A673 (cell line): ENCODE measurements around the gene SHFL. TPM values are rescaled to one million over a fixed set of nuclear protein-coding genes. Genes with fewer than 3 reads are reported as not detected.

Source experiments
- BruUV-seq: library from RNA; stranded (reverse); fragments of 400-500 nt; replicated peaks from 2 replicates; lab custom pipeline; 2021; lab: Mats Ljungman, UMichigan
- CTCF ChIA-PET: fragments of 300-600 bp; sonication (Branson Sonifier 250); formaldehyde crosslinking; loops from one replicate; lab custom pipeline; 2022; ENCODE audit warnings: antibody characterized with exemption; lab: Charles Lee
- POLR2A ChIA-PET: fragments of 300-600 bp; sonication (Branson Sonifier 250); formaldehyde crosslinking; loops from one replicate; lab custom pipeline; 2022; ENCODE audit warnings: antibody characterized with exemption; ENCODE audit not compliant: low non-redundant PET; lab: Charles Lee
- DNase-seq: peaks from one replicate; pipeline ENCODE4 v3.0.0-alpha.2; 2015; ENCODE audit warnings: low spot score
- H3K27ac ChIP-seq: fragments of 200-600 bp; sonication (generic); 2 replicates; pipeline ENCODE4 v1.5.1; 2016; ENCODE audit warnings: mixed run types, low read depth, mild to moderate bottlenecking, mixed read lengths, antibody characterized with exemption, low read length; ENCODE audit not compliant: poor library complexity, severe bottlenecking
- H3K27me3 ChIP-seq: fragments of 200-600 bp; sonication (generic); replicated peaks from 2 replicates; pipeline ENCODE4 v1.6.1; 2017; ENCODE audit warnings: mixed run types, low read depth, mild to moderate bottlenecking, mixed read lengths, antibody characterized with exemption, low read length; ENCODE audit not compliant: insufficient read depth, poor library complexity
- H3K36me3 ChIP-seq: fragments of 200-600 bp; sonication (generic); 2 replicates; pipeline ENCODE4 v1.6.1; 2016; ENCODE audit warnings: mixed run types, mild to moderate bottlenecking, mixed read lengths, antibody characterized with exemption, low read length; ENCODE audit not compliant: insufficient read depth, poor library complexity, severe bottlenecking
- H3K4me1 ChIP-seq: fragments of 200-600 bp; sonication (generic); 2 replicates; pipeline ENCODE4 v1.6.1; 2017; ENCODE audit warnings: mixed run types, mild to moderate bottlenecking, mixed read lengths, antibody characterized with exemption, low read length; ENCODE audit not compliant: insufficient read depth, poor library complexity, severe bottlenecking
- H3K4me3 ChIP-seq: fragments of 200-600 bp; sonication (generic); 2 replicates; pipeline ENCODE4 v1.5.1; 2016; ENCODE audit warnings: low read depth, mixed run types, mild to moderate bottlenecking, mixed read lengths, low read length; ENCODE audit not compliant: poor library complexity, severe bottlenecking
- H3K9me3 ChIP-seq: fragments of 200-600 bp; sonication (generic); 2 replicates; pipeline ENCODE4 v1.6.1; 2016; ENCODE audit warnings: mixed run types, low read depth, mild to moderate bottlenecking, mixed read lengths, antibody characterized with exemption, low read length; ENCODE audit not compliant: poor library complexity, severe bottlenecking
- CTCF ChIP-seq: fragments of 300-800, 200-600 bp; sonication (generic); conservative IDR thresholded peaks from 2 replicates; pipeline ENCODE4 v1.5.1; 2017; ENCODE audit warnings: low read depth, mild to moderate bottlenecking, antibody characterized with exemption, low read length, moderate library complexity, mixed read lengths
- EZH2 ChIP-seq: fragments of 200-600 bp; sonication (generic); IDR thresholded peaks from 2 replicates; pipeline ENCODE4 v1.6.1; 2017; ENCODE audit warnings: borderline replicate concordance, low read depth, mild to moderate bottlenecking, mixed read lengths, antibody characterized with exemption, low read length; ENCODE audit not compliant: poor library complexity, severe bottlenecking
- intact Hi-C: fragments of 100-400 bp; cut with micrococcal nuclease; formaldehyde crosslinking; loops from one replicate; pipeline ENCODE4 v1.10.0; 2022; ENCODE audit not compliant: unreplicated experiment
- total RNA-seq: library from RNA; stranded (reverse); gene quantifications from 2 replicates; pipeline ENCODE4 v1.2.3, GENCODE V29; 2021

Gene SHFL
- total RNA-seq, 1 experiment from 2014 or later = 15.2 TPM

- no TSS peak for BruUV-seq
- TF ChIP-seq EZH2 (no peak), CTCF (no peak)
- CTCF ChIA-PET = no interaction called here
- Histone ChIP-seq H3K27ac (no peak overlapping the region), H3K9me3 (no peaks in the 10 kb centered on the region), H3K4me3 (no peak overlapping the region), H3K4me1 (peaks cover 20% of the 10 kb centered on the region), H3K36me3 (peaks cover 29% of the 10 kb centered on the region), H3K27me3 (no peaks in the 10 kb centered on the region)
- no peak for DNase-seq
- intact Hi-C loops = no loop called here
- POLR2A ChIA-PET = no interaction called here
These were observed 18.8 kb downstream of the SHFL start for GRCh38 chr19:10104665-10105508.

- TF ChIP-seq EZH2 (no peak), CTCF (no peak)
- Histone ChIP-seq H3K4me3 (peak overlapping the region; percentile 74), H3K9me3 (no peaks in the 10 kb centered on the region), H3K4me1 (peaks cover 20% of the 10 kb centered on the region), H3K36me3 (peaks cover 36% of the 10 kb centered on the region), H3K27me3 (no peaks in the 10 kb centered on the region), H3K27ac (peak overlapping the region; percentile 92)
- DNase-seq = no peak
- intact Hi-C loops = no loop called here
- BruUV-seq = no TSS peak
- CTCF ChIA-PET = no interaction called here
- POLR2A ChIA-PET = no interaction called here
These were observed 19.5 kb downstream of the SHFL start for GRCh38 chr19:10105509-10106099.

- peak within 1 kb of the TSS; percentile 92 for H3K27ac ChIP-seq
- BruUV-seq = no TSS peak
- H3K4me3 ChIP-seq = peak within 1 kb of the TSS; percentile 74
- TF ChIP-seq EZH2 = no peak
- no peak for TF ChIP-seq CTCF
- peaks cover 24% of the 10 kb centered on the region for H3K4me1 ChIP-seq
- peak; percentile 99 for DNase-seq
- H3K9me3 ChIP-seq = no peaks in the 10 kb centered on the region
- peaks cover 43% of the 10 kb centered on the region for H3K36me3 ChIP-seq
- ChIA-PET POLR2A (no interaction called here), CTCF (interaction anchor here (0.5 to 0.6 kb wide), 2 partner anchors 25 to 123 kb away, joined by 3 to 6 read pairs; no protein-coding TSS in a partner anchor)
- no peaks in the 10 kb centered on the region for H3K27me3 ChIP-seq
- intact Hi-C loops = no loop called here
These were observed 20.2 kb downstream of the SHFL start, which contains the start of gene PPAN for GRCh38 chr19:10106100-10106936. Gene PPAN, plus strand, starts transcription at chr19:10106362. Its CDS starts 33 bp downstream, at chr19:10106395.
